ENCODE measurements around the gene CARD11.

Gene CARD11

DNA sequence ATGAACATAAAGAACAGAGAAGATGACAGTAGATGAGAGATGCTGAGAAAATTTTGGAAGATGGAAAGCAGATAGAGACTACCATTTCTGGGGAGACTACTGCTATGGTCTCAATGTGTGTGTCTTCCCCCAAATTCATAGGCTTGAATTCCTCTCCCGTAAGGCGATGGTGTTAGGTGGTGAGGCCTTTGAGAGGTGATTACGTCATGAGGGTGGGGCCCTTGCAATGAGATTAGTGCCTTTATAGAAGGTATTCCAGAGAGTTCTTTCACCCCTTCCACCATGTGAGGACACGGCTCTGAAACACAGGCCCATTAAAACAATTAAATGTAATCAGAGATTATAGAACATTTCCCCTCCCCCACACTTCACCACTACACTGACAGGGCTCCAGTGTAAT lies 23.9 kb downstream of the CARD11 start:
- no peak overlapping the region for H3K27ac ChIP-seq (replicated peaks)
- no peaks in the 10 kb centered on the region for H3K27me3 ChIP-seq (ENCODE audit: insufficient read depth, poor library complexity, severe bottlenecking)
- no peak for DNase-seq (ENCODE audit: low read depth in 1 of 2, low spot score in 1 of 2)
- TF ChIP-seq, protein P1, sequence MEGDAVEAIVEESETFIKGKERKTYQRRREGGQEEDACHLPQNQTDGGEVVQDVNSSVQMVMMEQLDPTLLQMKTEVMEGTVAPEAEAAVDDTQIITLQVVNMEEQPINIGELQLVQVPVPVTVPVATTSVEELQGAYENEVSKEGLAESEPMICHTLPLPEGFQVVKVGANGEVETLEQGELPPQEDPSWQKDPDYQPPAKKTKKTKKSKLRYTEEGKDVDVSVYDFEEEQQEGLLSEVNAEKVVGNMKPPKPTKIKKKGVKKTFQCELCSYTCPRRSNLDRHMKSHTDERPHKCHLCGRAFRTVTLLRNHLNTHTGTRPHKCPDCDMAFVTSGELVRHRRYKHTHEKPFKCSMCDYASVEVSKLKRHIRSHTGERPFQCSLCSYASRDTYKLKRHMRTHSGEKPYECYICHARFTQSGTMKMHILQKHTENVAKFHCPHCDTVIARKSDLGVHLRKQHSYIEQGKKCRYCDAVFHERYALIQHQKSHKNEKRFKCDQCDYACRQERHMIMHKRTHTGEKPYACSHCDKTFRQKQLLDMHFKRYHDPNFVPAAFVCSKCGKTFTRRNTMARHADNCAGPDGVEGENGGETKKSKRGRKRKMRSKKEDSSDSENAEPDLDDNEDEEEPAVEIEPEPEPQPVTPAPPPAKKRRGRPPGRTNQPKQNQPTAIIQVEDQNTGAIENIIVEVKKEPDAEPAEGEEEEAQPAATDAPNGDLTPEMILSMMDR (IDR thresholded peaks at IDR 0.05; ENCODE audit: insufficient read depth, low read length): no peak
- TF ChIP-seq GABPA (IDR thresholded peaks at IDR 0.05; ENCODE audit: low read depth) (no peak), POLR2AphosphoS5 (IDR thresholded peaks at IDR 0.05; ENCODE audit: low read depth) (no peak), REST (IDR thresholded peaks at IDR 0.05; ENCODE audit: insufficient replicate concordance, low read depth) (no peak), SPI1 (IDR thresholded peaks at IDR 0.05; ENCODE audit: borderline replicate concordance, low read depth) (no peak)
- H3K4me3 ChIP-seq (replicated peaks; ENCODE audit: insufficient read depth, low read length): no peak overlapping the region

DNA sequence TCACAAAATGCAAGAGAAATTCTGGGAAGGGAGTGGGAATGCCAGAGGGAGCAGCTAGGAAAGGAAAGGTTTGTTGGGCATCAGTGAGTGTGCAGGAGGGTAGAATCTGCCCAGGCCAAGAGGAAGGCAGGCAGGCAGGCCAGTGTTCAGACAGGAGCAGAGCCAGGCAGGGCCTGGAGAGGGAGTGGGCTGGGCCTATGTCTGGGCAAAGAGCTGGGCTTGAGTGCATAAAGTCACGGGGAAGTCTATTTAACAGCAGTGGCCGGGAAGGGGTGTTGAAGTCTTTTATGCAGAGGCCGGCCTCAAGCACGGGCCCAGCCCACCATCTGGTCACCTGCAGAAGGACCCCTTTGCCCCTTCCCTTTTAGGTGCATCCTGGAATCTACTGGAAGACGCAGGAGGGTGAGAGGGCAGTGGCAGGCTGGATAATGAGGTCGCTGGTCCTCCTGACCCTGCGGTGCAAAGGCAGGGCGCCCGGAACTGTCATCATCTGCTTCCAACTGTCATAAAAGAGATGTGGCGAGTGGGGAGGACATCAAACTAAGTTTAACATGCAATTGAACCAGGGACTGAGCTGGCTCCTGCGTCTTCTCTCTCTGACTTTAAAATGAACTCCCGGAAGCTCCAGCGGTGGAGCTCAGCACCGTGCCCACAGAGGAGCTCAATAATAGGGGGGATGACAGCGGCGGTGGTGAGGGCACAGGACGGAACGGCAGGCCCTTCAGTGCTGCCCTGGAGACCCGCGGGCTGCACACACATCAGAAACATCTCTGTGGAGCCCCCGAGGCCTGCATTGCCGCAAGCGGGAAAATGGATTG lies 29.5 kb downstream of the CARD11 start:
- TF ChIP-seq, protein P1 (IDR thresholded peaks at IDR 0.05; ENCODE audit: insufficient read depth, low read length): no peak
- TF ChIP-seq SPI1 (IDR thresholded peaks at IDR 0.05; ENCODE audit: borderline replicate concordance, low read depth) (no peak), POLR2AphosphoS5 (IDR thresholded peaks at IDR 0.05; ENCODE audit: low read depth) (no peak), REST (IDR thresholded peaks at IDR 0.05; ENCODE audit: insufficient replicate concordance, low read depth) (no peak)
- H3K27me3 ChIP-seq (ENCODE audit: insufficient read depth, poor library complexity, severe bottlenecking): no peaks in the 10 kb centered on the region
- DNase-seq (ENCODE audit: low read depth in 1 of 2, low spot score in 1 of 2): no peak

DNA sequence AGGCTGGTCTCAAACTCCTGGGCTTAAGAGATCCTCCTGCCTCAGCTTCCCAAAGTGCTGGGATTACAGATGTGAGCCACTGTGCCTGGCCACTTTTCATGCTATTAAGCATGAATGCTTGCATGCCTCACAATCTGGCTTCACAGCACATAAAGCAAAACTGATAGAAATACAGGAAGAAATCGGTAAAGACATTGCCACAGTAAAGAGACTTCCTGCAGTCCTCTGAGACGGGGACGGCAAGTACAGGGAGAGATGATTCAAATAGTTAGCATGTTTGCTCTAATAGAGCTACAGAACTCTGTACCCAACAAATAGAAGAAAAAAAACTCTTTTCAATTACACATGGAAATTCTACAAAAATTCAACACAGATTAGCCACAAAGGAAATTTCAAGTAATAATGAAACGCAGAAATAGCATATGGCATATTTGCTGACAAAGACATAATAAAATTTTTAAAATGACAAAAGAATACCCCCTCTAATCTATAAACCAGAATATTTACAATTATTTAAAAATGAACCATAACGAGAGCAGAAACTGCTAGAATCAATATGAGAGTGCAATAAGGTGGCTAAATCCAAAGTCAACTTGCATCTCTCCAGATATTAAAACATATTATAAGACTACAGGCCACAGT lies 32.3 kb downstream of the CARD11 start:
- Histone ChIP-seq H3K27ac (replicated peaks) (no peak overlapping the region), H3K4me3 (replicated peaks; ENCODE audit: insufficient read depth, low read length) (no peak overlapping the region), H3K27me3 (ENCODE audit: insufficient read depth, poor library complexity, severe bottlenecking) (no peaks in the 10 kb centered on the region)
- TF ChIP-seq, protein P1 (IDR thresholded peaks at IDR 0.05; ENCODE audit: insufficient read depth, low read length): no peak
- no peak for DNase-seq (ENCODE audit: low read depth in 1 of 2, low spot score in 1 of 2)

More for the DNA sequence above, 29.5 kb downstream of the CARD11 start:
- Histone ChIP-seq H3K27ac (replicated peaks) (no peak overlapping the region), H3K4me3 (replicated peaks; ENCODE audit: insufficient read depth, low read length) (no peak overlapping the region)

All from HL-60 (cell line).